Neural crest cell (in vitro differentiated cells): Measurements from ENCODE around the gene TSPAN11. TPM values are rescaled to one million over a fixed set of nuclear protein-coding genes. Genes with fewer than 3 reads are reported as not detected.

Experiments used
- DNase-seq: peaks from one replicate; pipeline ENCODE4 v3.0.0; 2021; ENCODE audit warnings: low read depth, mixed read lengths, low spot score
- H3K27ac Mint-ChIP-seq: one replicate; pipeline ENCODE4 v1.8.0; 2021; ENCODE audit warnings: mild to moderate bottlenecking, mixed read lengths; ENCODE audit not compliant: unreplicated experiment
- H3K27me3 Mint-ChIP-seq: 2 replicates; pipeline ENCODE4 v1.8.0; 2021; ENCODE audit warnings: low read depth, mild to moderate bottlenecking, mixed read lengths
- H3K36me3 Mint-ChIP-seq: 2 replicates; pipeline ENCODE4 v1.8.0; 2021; ENCODE audit warnings: low read depth, mild to moderate bottlenecking, mixed read lengths
- H3K4me1 Mint-ChIP-seq: 2 replicates; pipeline ENCODE4 v1.8.0; 2021; ENCODE audit warnings: mixed read lengths
- H3K4me3 Mint-ChIP-seq: one replicate; pipeline ENCODE4 v1.8.0; 2021; ENCODE audit warnings: mild to moderate bottlenecking, mixed read lengths
- H3K9me3 Mint-ChIP-seq: 2 replicates; pipeline ENCODE4 v1.8.0; 2021; ENCODE audit warnings: mixed read lengths
- CTCF ChIP-seq: fragments of 200-600 bp; sonication (generic); conservative IDR thresholded peaks from 2 replicates; pipeline ENCODE4 v1.5.0; 2021; ENCODE audit warnings: antibody characterized with exemption, mild to moderate bottlenecking
- total RNA-seq: library from RNA; stranded (reverse); gene quantifications from 2 replicates; pipeline ENCODE4 v1.2.1, GENCODE V29; 2021

TSPAN11 gene
- total RNA-seq, 1 donor from 2014 or later = 21.4 TPM

DNA sequence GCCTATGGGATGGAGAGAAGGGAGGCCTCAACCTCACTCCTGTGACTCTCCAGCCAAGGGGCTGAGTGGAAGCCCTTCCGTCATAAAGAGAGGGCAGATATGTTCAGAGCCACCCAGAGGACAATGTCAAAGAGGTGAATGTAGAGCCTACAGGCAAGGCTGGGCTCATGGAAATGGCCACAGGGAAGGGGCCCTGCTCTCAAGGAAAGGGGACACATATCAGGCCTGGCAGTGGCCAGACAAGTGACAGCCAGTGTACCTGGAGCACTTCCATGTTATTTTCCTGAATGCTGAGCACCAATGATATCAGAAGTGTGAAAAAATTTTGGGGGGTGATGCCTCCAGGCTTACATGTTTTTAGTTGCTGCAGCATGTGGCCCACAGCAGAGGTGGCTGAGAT lies 110.5 kb downstream of the TSPAN11 start:
- DNase-seq = no peak
- TF ChIP-seq CTCF = no peak
- Mint-ChIP-seq H3K27me3 (no peaks in the 10 kb centered on the region), H3K36me3 (no peaks in the 10 kb centered on the region), H3K4me3 (no peak overlapping the region), H3K9me3 (no peaks in the 10 kb centered on the region), H3K4me1 (no peaks in the 10 kb centered on the region), H3K27ac (no peak overlapping the region)

GRCh38 chr12:31037931-31038330 lies 111.4 kb downstream of the TSPAN11 start:
- H3K27me3 Mint-ChIP-seq = no peaks in the 10 kb centered on the region
- H3K27ac Mint-ChIP-seq = no peak overlapping the region
- H3K4me1 Mint-ChIP-seq = no peaks in the 10 kb centered on the region
- no peak overlapping the region for H3K4me3 Mint-ChIP-seq
- TF ChIP-seq CTCF = no peak
- DNase-seq = no peak
- no peaks in the 10 kb centered on the region for H3K36me3 Mint-ChIP-seq
- H3K9me3 Mint-ChIP-seq = no peaks in the 10 kb centered on the region

GRCh38 chr12:31041033-31041564 lies 114.6 kb downstream of the TSPAN11 start:
- H3K9me3 Mint-ChIP-seq = no peaks in the 10 kb centered on the region

More at GRCh38 chr12:31041033-31041564, 114.6 kb downstream of the TSPAN11 start:
- no peak for TF ChIP-seq CTCF
- no peak for DNase-seq
- Mint-ChIP-seq H3K4me1 (no peaks in the 10 kb centered on the region), H3K4me3 (no peak overlapping the region), H3K27ac (no peak overlapping the region), H3K36me3 (no peaks in the 10 kb centered on the region), H3K27me3 (no peaks in the 10 kb centered on the region)

Other genes starting within 250 kb of the TSPAN11 start
- 43.5 and 51.5 TPM in 2 replicates for gene IPO8, start 230.9 kb upstream of the TSPAN11 start, total RNA-seq
- gene CAPRIN2, start 171.8 kb upstream of the TSPAN11 start, total RNA-seq = 28.9 and 30.2 TPM in 2 replicates
- 199 and 202 TPM in 2 replicates for gene DDX11, start 147.1 kb downstream of the TSPAN11 start, total RNA-seq